ENCODE measurements around the gene L3MBTL1.
A peak's percentile ranks its signal among the peaks of the same experiment; 100 is the strongest.

L3MBTL1 gene

DNA sequence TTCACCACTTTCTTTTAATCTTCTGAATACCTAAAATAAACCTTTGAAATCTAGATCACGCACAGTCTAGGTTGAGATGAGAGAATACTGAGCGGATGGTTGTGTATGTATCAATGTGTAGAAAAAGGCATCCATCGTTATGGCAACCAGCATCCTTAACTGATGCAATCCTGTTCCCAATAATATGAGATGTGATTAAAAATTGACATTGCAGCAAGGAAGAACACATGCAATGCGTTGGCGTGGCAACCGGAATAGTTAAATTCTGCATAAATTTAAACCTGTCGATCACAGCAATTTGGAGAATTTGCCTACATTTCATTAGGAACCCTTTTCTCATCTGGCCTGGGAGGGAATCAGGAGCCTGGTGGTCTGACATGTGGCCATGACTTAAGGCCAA, 1.3 kb upstream of the L3MBTL1 start:
- DNase-seq (ENCODE audit: low read depth), result no peak

DNA sequence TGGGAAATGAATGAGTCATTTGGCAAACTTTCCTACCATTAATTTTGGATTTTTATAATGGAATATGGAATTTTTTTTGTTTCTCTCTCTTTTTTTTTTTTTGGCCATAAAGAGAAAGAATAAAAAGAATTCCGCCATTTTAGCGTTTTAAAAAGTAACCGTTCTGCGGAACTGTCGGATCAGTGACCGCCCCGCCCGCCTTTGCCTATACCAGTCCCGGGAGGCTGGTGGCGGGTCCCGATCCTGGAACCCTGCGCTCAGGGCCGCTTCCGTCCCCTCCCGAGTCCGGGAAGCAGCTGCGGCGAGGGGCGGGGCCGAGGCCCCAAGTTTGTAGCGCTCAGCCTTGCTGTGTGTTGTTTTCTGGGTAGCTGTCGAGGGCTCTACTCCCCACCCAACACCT, 609 bp downstream of the L3MBTL1 start:
- DNase-seq (ENCODE audit: low read depth), result no peak

DNA sequence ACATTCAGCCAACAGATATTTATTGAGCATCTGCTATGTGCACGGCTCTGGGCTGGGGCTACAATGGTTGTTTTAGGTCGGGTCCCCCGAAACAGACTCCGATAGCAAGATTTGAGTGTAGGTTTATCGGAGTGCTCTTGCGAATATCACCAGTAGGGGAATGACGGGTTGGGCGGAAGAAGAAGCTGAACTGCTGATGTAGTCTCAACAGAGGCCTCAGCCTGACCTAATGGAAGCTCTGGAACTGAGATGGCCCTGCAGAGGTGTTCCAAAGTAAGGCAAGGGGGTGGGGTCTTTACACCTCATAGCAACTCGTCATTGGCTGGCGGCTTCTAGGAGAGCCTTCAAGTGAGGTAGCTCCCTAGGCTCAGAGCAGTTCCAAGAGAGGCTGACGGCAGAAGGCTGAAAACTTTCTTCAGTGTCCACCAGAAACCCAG, 1.1 kb downstream of the L3MBTL1 start:
- no peak for DNase-seq (ENCODE audit: low read depth)

DNA sequence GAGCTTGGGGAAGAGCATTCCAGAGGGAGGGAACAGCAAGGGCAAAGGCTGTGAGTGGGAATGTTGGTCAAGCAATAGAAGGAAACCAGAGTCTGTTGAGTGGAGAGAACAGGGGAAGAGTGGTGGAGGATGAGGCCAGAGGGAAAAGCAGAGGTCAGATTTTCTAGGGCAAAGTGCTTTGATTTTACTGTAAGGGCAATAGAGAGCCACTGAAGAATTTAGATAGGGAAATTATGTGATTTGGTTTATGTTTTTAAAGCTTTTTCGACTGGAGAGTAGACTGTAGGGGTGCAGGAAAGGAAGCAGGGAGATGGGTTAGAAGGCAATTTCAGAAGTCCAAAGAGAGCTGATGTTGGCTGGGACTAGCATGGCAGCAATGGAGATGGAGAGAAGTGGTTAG, 4.4 kb downstream of the L3MBTL1 start:
- no peak for DNase-seq (ENCODE audit: low read depth)

DNA sequence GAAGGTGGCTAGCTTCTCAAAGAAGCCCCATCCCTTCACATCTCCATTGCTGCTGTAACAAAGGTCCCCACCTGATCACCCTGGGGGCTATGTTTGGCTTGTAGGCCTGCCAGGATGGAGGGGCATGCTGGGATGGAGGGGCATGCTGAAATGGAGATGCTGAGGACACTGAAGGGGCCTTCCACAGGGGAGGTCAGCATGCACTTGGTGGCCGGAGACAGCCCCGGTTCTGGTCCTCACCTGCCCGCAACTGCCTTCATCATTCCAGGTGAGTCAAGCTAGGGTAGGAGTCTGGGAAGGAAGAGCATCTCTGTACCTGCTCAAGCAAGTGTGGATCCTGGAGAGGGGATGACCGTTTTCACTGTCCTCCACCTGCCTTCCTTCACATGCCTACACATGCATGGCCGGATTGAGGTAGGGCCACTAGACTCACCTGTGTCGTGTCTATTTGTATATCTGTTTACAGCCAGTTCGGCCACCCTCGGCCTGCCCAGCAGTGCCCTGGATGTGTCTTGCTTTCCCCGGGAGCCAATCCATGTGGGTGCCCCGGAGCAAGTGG, 6.0 kb downstream of the L3MBTL1 start:
- DNase-seq (ENCODE audit: low read depth), result no peak

DNA sequence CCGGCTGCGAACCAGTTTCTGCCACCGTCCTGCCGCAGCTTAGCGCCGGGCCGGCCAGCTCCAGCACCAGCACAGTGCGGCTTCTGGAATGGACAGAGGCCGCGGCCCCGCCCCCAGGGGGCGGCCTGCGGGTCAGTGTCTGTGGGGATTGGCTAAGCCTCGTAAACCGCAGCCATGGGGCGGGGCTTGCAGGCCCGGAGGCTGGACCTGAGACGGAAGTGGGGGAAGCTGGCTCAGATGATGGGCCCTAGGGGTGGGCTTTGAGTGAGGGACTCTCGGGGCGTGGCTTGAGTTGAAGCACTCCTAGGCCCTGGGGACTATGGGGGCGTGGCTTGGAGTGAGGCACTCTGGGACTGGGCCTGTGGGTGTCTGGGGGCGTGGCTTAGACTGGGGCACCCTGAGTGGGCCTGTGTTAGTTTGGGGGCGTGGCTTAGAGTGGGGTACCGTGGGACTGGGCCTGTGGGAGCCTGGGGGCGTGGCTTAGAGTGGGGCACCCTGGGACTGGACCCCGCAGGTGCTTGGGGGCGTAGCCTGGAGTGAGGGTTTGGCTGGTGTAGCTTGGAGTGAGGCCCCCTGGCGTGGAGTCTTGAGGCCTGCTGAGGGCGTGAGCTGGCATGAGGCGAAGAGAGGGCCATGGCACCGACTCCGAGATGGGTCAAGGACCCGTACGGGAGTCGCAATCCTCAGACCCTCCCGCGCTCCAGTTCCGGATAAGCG, 6.6 kb downstream of the L3MBTL1 start:
- DNase-seq (ENCODE audit: low read depth), result peak; percentile 72

DNA sequence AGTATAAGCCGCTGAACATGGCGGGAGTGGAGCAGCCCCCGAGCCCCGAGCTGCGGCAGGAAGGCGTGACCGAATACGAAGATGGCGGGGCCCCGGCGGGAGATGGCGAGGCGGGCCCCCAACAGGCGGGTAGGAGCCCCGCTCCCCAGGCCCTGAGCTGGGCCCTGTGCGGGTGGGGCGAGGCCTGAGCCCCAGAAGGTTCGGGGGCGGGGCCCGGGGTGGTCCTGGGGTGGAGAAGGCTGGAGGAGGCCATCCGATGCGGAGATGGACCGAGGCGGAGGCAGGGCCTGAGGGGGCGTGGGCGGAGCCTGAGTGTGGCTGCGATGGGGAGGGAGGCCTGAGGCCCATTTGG, 7.1 kb downstream of the L3MBTL1 start:
- no peak for DNase-seq (ENCODE audit: low read depth)

DNA sequence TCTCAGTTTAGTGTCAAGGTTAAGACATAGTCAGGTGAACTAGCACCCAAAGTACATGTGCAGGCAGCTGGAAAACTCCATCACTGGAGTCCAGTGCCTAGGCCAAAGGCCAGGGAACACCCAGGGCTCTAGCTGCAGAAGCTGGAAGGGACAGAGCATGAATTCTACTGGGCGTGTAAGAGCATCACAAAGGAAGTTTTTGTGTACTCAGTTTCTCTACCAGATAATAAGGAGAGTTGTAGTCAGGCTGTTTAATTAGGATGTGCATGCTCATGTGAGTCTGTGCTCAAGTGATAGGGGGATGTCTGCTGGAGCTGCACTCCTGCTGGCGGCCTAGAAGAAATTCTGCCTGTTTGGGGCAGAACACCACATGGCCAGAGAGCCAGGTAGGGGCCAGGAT, 8.1 kb downstream of the L3MBTL1 start:
- no peak for DNase-seq (ENCODE audit: low read depth)

DNA sequence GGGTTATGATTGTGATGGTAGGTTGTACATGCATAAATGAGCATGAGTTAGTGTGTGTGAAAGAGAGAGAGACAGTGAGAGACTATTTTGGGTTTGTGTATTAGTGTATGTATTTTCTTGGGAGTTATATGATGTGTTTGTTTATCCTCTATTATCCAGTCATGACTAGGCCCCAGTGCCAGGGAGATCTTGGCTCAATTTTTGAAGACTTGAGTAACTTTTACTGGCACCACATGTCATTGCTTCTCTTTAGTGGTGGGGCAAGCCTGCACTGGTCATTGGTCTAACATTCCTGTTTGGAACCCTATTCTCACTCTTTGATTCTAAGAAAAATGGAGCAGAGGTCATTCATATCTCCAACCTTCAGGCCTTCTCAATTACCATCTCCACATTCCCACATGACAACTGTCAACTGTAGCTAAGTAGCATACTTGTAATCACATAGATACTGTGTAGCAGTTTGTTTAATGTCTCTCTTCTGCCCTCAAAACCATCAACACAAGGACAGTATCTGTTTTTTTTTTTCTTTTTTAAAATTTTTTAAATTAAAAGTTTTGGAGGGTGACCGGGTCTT, 8.8 kb downstream of the L3MBTL1 start:
- DNase-seq (ENCODE audit: low read depth), result no peak

DNA sequence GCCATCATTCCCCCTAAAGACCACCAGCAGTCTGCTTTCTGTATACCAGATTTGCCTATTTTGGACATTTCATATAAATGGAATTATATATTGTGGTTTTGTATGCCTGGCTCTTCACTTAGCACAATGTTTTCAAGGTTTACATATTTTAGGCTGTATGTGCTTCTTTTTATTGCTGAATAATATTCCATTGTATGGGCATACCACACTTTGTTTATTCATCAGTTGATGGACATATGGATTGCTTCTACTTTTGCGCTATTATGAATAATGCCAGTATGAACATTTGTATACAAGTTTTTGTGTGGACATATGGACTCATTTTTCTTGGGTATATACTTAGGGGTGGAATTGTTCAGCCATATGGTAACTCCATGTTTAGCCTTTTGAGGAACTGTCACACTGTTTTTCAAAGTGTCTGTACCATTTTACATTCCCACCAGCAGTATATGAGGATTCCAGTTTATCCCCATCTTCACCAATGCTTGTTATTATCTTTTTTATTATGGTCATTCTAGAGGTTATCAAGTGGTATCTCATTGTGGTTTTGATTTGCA, 12.7 kb downstream of the L3MBTL1 start:
- no peak for DNase-seq (ENCODE audit: low read depth)

DNA sequence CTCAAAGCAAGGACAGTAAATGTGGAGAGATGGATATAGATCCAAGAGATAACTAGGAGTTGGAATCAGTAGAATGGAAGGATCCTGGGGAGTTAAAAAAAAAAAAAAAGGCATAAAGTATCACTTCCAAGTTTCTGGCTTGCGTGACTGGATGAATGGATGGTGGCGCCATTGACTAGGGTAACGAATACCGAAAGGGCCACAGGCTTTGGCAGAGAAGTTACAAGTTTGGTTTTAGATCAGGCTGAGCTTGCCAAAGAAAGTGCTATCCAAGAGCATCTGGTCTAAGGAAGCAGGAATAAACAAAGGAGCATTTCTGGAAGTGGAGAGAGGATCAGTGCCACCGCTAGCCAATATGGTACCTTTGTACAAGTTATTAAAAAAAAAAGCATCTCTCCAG, 17.5 kb downstream of the L3MBTL1 start:
- no peak for DNase-seq (ENCODE audit: low read depth)

DNA sequence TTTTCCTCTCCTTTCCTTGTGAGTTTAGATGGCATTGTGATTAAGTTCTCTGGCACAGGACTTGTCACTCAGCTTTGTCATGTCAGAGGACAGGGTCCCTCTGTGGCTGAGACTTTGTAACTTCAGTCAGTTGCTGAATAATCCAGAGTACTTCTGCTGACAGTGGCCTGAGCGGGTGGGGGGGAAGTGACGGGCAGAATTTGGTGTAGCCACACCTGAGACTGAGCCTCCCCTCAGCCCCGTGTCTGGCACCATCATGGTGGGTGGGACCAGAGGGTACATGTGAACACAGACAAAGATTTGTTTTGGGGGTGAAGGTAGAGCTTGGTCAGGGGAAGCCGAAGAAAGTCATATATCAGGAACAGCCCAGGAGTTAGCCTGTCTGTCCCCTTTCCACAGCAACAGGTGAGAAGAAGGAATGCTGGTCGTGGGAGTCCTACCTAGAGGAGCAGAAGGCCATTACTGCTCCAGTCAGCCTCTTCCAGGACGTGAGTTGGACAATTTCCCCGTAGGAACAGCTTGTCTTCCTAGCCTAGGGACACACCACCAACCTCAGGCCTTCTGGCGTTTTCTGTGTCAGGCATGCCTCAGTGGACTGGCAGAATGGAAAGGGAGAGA, 20.9 kb downstream of the L3MBTL1 start:
- DNase-seq (ENCODE audit: low read depth), result no peak

DNA sequence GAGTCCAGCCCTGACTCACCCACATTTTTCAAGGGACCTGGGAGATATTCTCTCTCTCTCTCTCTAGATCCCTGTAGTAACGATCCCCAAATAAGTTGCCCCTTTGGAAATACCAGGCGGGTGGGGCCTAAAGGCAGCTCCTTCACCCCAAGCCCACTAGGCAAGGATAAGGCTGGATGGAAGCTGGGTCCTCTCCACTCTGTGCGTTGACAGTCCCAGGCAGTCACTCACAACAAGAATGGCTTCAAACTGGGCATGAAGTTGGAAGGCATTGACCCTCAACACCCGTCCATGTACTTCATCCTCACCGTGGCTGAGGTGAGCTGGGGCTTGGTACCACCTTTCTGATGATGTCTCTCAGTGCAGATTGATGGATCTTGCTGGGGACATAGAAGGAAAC, 21.6 kb downstream of the L3MBTL1 start:
- DNase-seq (ENCODE audit: low read depth), result no peak

DNA sequence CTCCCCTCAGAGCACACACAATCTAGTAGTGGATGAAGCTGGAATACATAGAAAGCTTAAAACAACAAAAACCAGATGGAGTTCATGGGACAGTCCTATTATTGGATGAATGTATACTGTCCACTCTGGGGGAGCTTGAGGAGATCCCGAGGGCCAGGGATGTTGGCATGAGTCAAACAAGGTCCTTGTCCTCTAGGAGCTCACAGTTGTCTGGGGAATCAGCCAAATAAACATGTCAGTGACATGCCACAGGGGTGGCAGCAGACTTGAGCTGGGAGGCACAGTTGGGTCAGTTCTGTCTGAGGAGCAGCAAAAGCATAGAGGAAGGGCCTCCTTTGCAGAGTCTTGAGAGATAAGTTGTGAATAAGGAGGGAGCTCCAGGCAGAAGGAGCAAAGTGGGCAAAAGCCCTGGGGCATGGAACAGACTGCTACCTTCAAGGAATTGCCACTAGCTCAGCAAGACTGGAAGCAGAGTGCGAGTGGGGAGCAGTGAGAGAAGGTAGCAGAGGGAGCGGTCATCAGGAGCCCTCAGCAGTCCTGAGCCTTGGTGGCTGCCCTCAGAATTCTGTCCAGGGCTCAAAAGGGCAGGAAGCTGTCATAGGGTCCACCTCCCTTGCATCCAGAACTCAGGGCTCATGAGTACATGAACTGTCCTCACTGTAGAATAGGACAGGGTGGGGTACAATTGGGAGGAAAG, 22.1 kb downstream of the L3MBTL1 start:
- no peak for DNase-seq (ENCODE audit: low read depth)

DNA sequence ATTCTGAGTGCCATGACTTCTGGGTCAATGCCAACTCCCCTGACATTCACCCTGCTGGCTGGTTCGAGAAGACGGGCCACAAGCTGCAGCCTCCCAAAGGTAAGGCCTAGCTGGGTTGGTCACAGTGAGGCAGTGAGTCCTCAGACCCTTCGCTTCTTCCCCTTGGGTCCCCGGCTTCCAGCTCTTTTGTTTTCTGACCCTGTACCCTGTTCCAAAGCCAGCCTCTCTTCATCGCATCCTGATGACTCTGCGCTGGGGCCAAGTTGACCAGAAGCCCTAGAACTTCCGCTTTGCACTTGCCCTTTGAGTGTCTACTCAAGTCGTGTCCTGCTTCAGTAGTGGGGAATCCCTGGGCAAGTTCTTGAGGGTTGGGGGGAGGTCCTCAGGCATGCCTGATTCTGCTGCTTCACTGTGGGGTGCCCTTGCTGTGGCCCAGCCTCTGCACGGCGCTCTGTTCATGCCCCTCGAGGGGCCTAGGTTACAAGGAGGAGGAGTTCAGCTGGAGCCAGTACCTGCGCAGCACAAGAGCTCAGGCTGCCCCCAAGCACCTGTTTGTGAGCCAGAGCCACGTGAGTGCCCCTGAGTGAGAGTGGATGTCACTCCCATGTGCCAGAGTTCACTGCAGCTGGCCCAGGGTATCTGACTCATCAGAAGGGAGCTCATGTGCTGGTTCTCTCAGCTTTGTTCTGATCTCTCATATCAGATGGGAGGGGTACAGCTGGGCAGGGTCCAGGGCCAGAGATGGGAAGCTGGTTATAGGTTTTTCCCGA, 23.0 kb downstream of the L3MBTL1 start:
- DNase-seq (ENCODE audit: low read depth), result no peak

DNA sequence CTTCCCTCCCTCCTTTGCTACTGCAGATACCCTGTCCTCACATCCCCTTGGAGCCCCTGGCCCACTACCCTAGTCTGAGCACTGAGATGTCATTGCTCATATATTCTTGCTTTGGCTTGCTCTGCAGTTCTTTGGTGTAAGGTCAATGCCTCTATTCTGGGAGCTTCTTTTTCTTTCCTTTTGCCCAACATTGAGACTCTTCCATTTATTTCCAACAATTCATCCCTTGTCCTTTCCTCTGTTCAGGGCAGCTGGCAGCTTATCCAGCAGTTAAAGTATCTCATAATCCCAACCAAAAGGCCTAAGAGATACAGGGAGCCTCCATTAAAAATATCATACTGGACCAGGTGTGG, 23.6 kb downstream of the L3MBTL1 start:
- no peak for DNase-seq (ENCODE audit: low read depth)

DNA sequence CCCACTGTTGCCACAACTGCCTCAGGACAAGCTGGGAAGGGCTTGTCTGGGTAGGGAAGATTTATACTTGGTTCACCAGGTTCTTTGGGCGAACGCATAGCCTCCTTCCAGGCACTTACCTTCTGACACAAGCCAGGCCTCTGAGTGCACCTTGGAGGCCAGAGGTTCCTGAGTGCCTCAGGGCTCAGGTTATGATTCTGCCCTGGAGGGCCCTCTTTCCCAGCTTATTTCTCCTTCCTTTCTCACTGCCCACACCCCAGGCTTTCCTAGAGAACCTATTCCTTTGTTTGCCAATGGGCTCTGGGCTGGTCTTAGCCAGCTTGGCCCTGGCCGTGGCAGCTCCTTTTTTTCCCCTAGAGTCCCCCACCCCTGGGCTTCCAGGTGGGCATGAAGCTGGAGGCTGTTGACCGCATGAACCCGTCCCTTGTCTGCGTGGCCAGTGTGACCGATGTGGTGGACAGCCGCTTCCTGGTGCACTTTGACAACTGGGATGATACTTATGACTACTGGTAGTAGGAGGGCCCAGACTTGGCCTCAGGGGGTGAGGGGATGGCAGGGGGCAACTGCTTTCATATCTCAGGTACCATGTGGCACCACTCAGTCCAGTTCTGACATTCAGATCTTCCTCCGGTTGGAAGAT, 25.0 kb downstream of the L3MBTL1 start:
- no peak for DNase-seq (ENCODE audit: low read depth)

DNA sequence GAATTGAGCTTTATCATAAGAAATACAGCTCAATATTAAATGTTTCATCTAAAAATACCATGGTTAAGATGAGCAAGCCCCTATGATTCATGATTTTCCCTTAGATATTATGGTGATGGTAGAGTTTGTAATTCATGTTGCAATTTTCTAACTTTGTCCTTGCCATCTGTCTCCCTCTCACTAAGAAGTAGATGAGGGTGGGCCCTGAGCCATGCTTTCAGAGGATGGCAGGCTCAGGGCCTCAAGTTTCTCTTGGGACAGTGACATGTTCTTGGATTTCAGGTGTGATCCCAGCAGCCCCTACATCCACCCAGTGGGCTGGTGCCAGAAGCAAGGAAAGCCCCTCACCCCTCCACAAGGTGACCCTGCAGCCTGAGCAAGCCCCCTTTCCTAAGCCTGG, 25.6 kb downstream of the L3MBTL1 start:
- DNase-seq (ENCODE audit: low read depth), result no peak

DNA sequence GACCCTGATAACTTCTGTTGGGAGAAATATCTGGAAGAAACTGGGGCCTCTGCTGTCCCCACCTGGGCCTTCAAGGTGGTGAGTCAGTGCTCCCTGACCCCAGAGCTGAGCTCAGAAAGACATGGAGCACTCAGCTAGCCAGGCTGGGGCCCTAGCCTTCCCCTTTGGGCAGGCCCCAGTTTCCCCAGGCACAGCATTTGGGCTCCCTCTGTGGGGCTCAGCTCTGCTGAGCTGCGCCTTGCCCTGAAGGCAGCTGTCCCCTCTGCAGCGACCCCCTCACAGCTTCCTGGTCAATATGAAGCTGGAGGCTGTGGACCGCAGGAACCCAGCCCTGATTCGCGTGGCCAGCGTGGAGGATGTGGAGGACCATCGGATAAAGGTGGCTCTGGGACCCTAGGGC, 26.5 kb downstream of the L3MBTL1 start:
- DNase-seq (ENCODE audit: low read depth), result no peak

DNA sequence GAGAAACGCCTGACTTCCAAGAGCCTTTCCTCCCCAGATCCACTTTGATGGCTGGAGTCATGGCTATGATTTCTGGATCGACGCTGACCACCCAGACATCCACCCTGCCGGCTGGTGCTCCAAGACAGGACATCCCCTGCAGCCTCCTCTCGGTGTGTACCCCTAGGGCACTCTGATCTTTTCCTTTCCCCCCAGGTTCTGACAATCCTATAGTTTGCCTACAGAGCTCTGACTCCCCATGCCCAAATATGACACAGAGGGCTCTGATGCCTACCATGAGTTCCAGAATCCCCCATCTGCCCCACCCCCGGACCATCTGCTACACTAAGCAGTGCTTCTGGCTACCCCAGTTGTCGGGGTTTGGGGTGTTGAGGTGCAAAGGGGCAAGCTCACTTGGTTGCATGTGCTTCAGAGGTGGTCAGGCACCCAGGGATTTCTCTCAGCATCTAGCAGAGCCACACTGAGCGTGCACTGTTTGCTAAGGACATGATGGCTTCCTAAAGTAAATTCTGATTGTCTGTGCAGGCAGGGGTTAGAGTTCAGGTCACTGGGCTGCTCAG, 27.4 kb downstream of the L3MBTL1 start:
- DNase-seq (ENCODE audit: low read depth), result no peak

DNA sequence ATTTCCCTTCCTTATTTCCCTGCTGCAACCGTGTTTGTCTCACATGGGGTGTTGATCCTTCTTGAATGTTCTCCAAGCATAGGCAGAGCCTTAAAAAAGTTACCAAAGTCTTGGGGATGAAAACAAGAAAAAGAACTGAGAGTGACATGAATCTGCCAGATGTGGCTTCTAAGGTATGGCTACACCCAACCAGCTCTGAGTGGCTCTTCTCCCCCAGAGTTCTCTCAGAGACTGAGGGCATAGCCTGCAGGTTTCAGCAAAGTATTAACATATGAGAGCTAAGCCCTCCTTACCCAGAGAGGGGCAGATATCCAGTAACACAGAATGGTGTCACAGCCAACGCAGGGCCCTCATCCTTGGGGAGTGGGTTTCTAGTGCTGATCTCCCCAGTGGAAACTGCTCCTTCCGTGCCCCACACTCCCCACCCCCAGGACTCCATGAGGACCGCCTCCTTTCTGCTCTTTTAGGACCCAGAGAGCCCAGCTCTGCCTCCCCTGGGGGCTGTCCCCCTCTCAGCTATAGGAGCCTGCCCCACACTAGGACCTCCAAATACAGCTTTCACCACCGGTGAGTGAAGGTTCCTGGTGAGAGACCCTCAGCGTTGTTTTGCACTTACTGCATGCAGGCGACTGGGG, 28.0 kb downstream of the L3MBTL1 start:
- DNase-seq (ENCODE audit: low read depth), result no peak
